ENCODE data around the gene CAMK1D.

Gene CAMK1D

GRCh38 chr10:12629767-12630165 lies 280.4 kb downstream of the CAMK1D start:
- DNase-seq (ENCODE audit: low read depth) = no peak

GRCh38 chr10:12631216-12631615 lies 281.9 kb downstream of the CAMK1D start:
- no peak for DNase-seq (ENCODE audit: low read depth)

- DNase-seq (ENCODE audit: low read depth) = no peak
These were observed 282.6 kb downstream of the CAMK1D start for GRCh38 chr10:12631787-12632562.

GRCh38 chr10:12633776-12634620 lies 284.7 kb downstream of the CAMK1D start:
- DNase-seq (ENCODE audit: low read depth) = no peak

- DNase-seq (ENCODE audit: low read depth) = no peak
These were observed 285.2 kb downstream of the CAMK1D start for GRCh38 chr10:12634621-12634931.

GRCh38 chr10:12635127-12635541 lies 285.8 kb downstream of the CAMK1D start:
- peak; percentile 5 for DNase-seq (ENCODE audit: low read depth)

GRCh38 chr10:12636571-12636970 lies 287.2 kb downstream of the CAMK1D start:
- DNase-seq (ENCODE audit: low read depth) = no peak

GRCh38 chr10:12637649-12638048 lies 288.3 kb downstream of the CAMK1D start:
- no peak for DNase-seq (ENCODE audit: low read depth)

- no peak for DNase-seq (ENCODE audit: low read depth)
These were observed 288.8 kb downstream of the CAMK1D start for GRCh38 chr10:12638103-12638502.

- no peak for DNase-seq (ENCODE audit: low read depth)
These were observed 289.4 kb downstream of the CAMK1D start for GRCh38 chr10:12638781-12639180.

- DNase-seq (ENCODE audit: low read depth) = no peak
These were observed 290.9 kb downstream of the CAMK1D start for GRCh38 chr10:12639996-12640944.

GRCh38 chr10:12642036-12642435 lies 292.7 kb downstream of the CAMK1D start:
- no peak for DNase-seq (ENCODE audit: low read depth)

GRCh38 chr10:12643279-12643678 lies 293.9 kb downstream of the CAMK1D start:
- DNase-seq (ENCODE audit: low read depth) = no peak

- DNase-seq (ENCODE audit: low read depth) = no peak
These were observed 295.2 kb downstream of the CAMK1D start for GRCh38 chr10:12644380-12645144.

GRCh38 chr10:12645449-12645848 lies 296.1 kb downstream of the CAMK1D start:
- DNase-seq (ENCODE audit: low read depth) = no peak

GRCh38 chr10:12649012-12649584 lies 299.8 kb downstream of the CAMK1D start:
- no peak for DNase-seq (ENCODE audit: low read depth)

GRCh38 chr10:12650122-12650521 lies 300.8 kb downstream of the CAMK1D start:
- no peak for DNase-seq (ENCODE audit: low read depth)

- DNase-seq (ENCODE audit: low read depth) = no peak
These were observed 301.4 kb downstream of the CAMK1D start for GRCh38 chr10:12650538-12651298.

GRCh38 chr10:12655940-12656339 lies 306.6 kb downstream of the CAMK1D start:
- no peak for DNase-seq (ENCODE audit: low read depth)

- DNase-seq (ENCODE audit: low read depth) = peak; percentile 53
These were observed 307.3 kb downstream of the CAMK1D start for GRCh38 chr10:12656518-12657142.

Measured in ELR (cell line).